Activated T-cell treated with anti-CD3 and anti-CD28 coated beads, Interleukin-2, amount 50 U/mL, for 24 hours (primary cell): ENCODE data around the gene KIN.
"Not testable (repeated sequence)": the region's sequence is repeated elsewhere in the genome, so short reads cannot be mapped to it uniquely, and the experiment has no call there.

Experiments used
- DNase-seq: peaks from one replicate; pipeline ENCODE4 v3.0.0-alpha.2; 2020
- H3K27ac Mint-ChIP-seq: 2 replicates; pipeline ENCODE4 v1.8.0; 2020; ENCODE audit warnings: mild to moderate bottlenecking, mixed read lengths
- H3K27me3 Mint-ChIP-seq: 2 replicates; pipeline ENCODE4 v1.8.0; 2020; ENCODE audit warnings: mixed read lengths
- H3K36me3 Mint-ChIP-seq: 2 replicates; pipeline ENCODE4 v1.8.0; 2020; ENCODE audit warnings: low read depth, mixed read lengths
- H3K4me1 Mint-ChIP-seq: 2 replicates; pipeline ENCODE4 v1.8.0; 2020; ENCODE audit warnings: low read depth, mixed read lengths
- H3K4me3 Mint-ChIP-seq: 2 replicates; pipeline ENCODE4 v1.8.0; 2020; ENCODE audit warnings: mild to moderate bottlenecking, moderate library complexity, mixed read lengths
- H3K9me3 Mint-ChIP-seq: 2 replicates; pipeline ENCODE4 v1.8.0; 2020; ENCODE audit warnings: mixed read lengths

Gene KIN

DNA sequence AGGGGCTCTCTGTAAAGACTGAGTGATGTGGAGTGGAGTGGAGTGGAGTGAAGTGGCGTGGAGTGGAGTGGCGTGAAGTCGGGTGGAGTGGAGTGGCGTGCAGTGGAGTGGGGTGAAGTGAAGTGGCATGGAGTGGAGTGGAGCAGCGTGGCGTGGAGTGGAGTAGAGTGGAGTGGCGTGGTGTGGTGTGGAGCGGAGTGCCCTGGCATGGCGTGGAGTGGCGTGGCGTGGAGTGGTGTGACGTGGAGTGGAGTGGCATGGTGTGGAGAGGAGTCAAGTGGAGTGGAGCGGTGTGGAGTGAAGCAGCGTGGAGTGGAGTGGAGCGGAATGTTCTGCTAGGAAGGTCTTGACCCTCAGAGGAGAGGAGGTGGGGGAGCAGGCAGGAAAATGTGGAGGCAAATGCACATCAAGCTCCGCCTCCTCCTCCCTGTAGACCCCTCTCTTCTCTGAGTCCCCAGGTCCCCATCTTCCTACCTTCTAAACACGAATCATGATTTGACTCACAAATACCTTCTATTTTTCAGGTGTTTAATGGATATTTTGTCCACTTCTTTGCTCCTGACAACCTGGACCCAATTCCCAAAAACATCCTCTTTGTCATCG, 64.8 kb downstream of the KIN start:
- Mint-ChIP-seq H3K27me3 (peaks cover 12% of the 10 kb centered on the region), H3K27ac (no peak overlapping the region), H3K4me1 (no peaks in the 10 kb centered on the region), H3K9me3 (no peaks in the 10 kb centered on the region), H3K4me3 (no peak overlapping the region), H3K36me3 (no peaks in the 10 kb centered on the region)
- DNase-seq, result no peak

DNA sequence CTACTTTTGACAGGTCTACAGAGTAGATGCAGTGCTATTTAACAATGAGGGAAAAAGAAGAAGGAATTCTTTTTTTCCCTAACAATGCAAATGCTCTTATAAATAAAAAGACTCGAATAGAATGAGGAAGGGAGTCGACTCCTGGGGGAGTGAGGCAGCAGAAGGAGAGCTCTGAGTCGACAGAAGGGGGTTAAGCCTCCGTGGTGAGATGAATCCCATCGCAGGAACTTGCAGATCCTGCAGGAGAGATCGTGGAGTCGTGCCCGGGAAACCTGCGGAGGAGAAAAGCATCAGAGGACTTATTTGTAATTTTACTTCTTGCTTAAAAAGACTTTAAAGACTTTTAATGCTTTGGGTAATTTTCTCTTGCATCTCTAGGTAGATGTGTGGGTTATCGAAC, 67.3 kb downstream of the KIN start:
- Mint-ChIP-seq H3K4me3 (no peak overlapping the region), H3K4me1 (no peaks in the 10 kb centered on the region), H3K27ac (no peak overlapping the region), H3K27me3 (peaks cover 23% of the 10 kb centered on the region), H3K9me3 (no peaks in the 10 kb centered on the region), H3K36me3 (no peaks in the 10 kb centered on the region)
- DNase-seq, result no peak

DNA sequence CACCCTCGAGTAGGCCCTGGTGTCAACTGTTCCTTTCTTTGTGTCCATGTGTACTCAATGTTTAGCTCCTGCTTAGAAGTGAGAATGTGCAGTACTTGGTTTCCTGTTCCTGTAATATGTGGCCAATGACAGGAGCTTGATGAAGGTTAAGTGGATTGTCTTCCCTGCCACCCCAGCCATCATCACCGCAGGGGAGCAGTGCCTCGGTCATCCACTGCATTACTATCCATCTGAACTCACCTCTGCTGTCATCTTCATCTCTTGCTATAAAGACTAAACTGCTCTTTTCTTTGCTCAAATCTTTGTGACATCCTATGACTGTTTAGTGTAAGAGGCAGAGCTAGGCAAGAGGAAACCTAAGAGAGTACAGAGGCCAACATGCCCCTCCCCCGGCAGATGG, 69.1 kb downstream of the KIN start:
- Mint-ChIP-seq H3K4me3 (no peak overlapping the region), H3K4me1 (no peaks in the 10 kb centered on the region), H3K9me3 (no peaks in the 10 kb centered on the region), H3K27ac (no peak overlapping the region), H3K36me3 (no peaks in the 10 kb centered on the region), H3K27me3 (peaks cover 21% of the 10 kb centered on the region)
- no peak for DNase-seq

DNA sequence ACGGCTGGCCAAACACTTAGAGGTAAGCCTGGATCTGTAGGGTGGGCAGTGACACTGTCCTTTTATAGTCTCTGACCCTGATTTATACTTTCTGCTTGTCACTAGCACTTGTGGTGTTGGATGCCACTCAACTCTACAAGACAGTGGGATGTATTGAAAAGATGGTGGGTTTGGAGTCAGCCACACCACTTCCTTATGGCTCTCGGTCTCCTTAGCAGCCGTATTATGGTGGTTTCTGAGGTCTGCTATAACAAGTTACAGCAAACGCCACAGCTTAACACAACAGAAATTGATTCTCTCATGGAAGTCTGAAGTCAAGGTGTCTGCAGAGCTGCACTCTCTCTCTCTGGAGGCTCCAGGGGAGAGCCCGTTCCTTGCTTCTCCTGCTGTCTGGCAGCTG, 70.0 kb downstream of the KIN start:
- DNase-seq, result no peak
- Mint-ChIP-seq H3K4me3 (no peak overlapping the region), H3K27me3 (peaks cover 18% of the 10 kb centered on the region), H3K36me3 (no peaks in the 10 kb centered on the region), H3K27ac (no peak overlapping the region), H3K4me1 (no peaks in the 10 kb centered on the region), H3K9me3 (no peaks in the 10 kb centered on the region)

DNA sequence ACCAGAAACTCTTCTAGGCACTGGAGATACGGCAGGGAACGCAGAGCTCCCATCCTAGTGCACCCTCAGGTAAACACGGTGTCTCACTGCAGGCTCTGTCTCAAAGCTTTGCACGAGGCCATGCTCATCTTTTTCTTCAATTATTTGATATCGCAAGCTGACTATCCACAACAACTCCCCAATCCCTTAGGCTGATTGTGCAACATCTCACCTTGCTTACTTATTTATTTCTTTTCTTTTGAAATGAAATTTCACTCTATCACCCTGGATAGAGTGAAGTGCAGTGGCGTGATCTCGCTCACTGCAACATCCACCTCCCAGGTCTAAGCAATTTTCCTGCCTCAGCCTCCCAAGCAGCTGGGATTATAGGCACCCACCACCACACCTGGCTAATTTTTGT, 72.3 kb downstream of the KIN start:
- no peak for DNase-seq
- H3K36me3 Mint-ChIP-seq, result no peaks in the 10 kb centered on the region
- H3K4me1 Mint-ChIP-seq, result no peaks in the 10 kb centered on the region
- H3K4me3 Mint-ChIP-seq, result no peak overlapping the region
- no peaks in the 10 kb centered on the region for H3K9me3 Mint-ChIP-seq
- peaks cover 28% of the 10 kb centered on the region for H3K27me3 Mint-ChIP-seq
- no peak overlapping the region for H3K27ac Mint-ChIP-seq

DNA sequence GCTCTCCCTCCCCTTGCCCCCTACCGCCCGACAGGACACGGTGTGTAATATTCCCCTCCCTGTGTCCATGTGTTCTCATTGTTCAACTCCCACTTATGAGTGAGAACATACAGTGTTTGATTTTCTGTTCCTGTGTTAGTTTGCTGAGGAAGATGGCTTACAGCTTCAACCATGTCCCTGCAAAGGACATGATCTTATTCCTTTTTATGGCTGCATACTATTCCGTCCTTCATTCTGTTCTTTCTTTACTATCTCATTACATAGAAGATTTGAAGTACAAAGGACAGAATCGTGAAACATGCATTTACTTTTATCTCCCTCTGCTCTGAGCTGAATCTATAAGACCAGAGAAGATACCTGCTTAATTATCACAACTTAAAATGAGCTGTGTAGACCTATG, 76.7 kb downstream of the KIN start:
- H3K27me3 Mint-ChIP-seq, result peaks cover 26% of the 10 kb centered on the region
- DNase-seq, H3K4me3 Mint-ChIP-seq, H3K9me3 Mint-ChIP-seq, H3K36me3 Mint-ChIP-seq, H3K27ac Mint-ChIP-seq, H3K4me1 Mint-ChIP-seq: not testable (repeated sequence)

DNA sequence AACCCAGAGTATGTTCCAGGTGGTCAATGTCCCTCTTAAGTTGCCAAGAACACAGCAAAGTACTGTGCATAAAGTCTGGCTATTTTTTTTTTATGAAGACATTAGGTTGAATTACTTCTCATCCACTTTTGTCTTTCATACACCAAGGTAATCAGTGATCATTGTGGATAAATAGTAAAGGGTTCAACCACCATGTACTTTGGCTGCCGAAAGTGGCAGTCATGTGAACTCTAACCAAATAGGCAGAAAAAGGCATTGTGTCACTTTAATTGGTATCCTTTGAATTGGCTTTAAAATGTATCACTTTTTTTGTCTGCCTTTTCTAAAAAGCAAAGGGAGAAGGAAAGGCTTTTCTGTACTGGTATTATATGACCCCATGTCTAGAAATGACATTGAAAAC, 77.3 kb downstream of the KIN start:
- H3K27me3 Mint-ChIP-seq, result peaks cover 28% of the 10 kb centered on the region

DNA sequence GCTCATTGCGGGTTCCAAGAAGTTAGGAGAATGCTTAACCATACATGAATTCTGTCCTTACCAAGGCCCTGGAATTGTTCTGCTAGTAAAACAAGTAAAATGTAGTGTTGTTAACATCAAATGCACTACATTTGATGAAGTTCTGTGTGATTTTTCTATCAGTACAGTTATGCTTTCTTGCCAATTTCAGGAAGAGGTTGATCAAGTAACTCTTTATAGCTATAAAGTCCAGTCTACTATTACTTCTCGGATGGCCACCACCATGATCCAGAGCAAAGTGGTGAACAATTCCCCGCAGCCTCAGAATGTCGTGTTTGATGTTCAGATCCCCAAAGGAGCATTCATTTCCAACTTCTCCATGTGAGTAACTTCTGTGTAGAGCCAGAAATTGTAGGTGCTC, 79.0 kb downstream of the KIN start:
- no peaks in the 10 kb centered on the region for H3K4me1 Mint-ChIP-seq
- no peak overlapping the region for H3K27ac Mint-ChIP-seq
- H3K36me3 Mint-ChIP-seq, result no peaks in the 10 kb centered on the region
- H3K27me3 Mint-ChIP-seq, result peaks cover 37% of the 10 kb centered on the region
- no peaks in the 10 kb centered on the region for H3K9me3 Mint-ChIP-seq
- no peak overlapping the region for H3K4me3 Mint-ChIP-seq
- no peak for DNase-seq

More for the DNA sequence above, 77.3 kb downstream of the KIN start:
- no peak for DNase-seq
- no peak overlapping the region for H3K27ac Mint-ChIP-seq
- no peaks in the 10 kb centered on the region for H3K9me3 Mint-ChIP-seq
- no peaks in the 10 kb centered on the region for H3K36me3 Mint-ChIP-seq
- no peak overlapping the region for H3K4me3 Mint-ChIP-seq
- no peaks in the 10 kb centered on the region for H3K4me1 Mint-ChIP-seq

DNA sequence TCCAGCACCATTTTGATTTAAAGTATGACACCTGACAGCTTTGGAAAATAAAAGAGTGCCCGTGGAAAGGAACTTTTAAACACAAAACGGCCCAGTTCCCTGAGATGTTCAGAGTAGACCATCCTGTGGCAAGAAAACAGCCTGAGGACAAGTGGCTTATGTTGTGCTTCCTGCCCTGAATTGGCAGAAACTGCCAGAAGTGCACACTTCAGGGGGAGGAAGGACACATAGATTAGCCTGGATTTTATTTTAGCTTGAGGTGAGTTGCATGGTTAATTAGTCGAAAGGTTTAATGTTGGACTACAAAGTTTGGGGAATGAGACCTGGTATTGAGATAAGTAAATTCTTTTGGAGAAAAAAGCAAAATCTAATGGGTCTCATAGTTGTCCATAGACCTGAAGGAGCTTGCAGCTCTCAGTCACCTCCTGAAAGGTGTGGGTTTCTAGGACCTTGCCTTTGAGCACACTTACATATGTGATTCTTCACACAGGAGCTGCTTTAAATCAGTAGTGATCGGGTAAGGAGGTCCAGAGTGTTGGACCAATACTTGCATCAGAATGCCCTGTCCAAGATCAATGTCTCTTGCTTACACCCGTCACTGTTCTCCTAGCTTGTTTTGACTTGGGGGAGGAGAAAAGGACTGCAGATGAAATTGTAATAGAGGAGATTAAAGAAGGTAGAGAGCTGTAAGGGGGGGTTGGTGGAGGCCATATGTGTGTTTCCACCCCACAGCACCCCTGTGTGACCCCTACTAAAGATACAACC, 79.8 kb downstream of the KIN start:
- Mint-ChIP-seq H3K27ac (no peak overlapping the region), H3K4me3 (no peak overlapping the region), H3K27me3 (peaks cover 45% of the 10 kb centered on the region), H3K9me3 (no peaks in the 10 kb centered on the region), H3K36me3 (no peaks in the 10 kb centered on the region), H3K4me1 (no peaks in the 10 kb centered on the region)
- no peak for DNase-seq

DNA sequence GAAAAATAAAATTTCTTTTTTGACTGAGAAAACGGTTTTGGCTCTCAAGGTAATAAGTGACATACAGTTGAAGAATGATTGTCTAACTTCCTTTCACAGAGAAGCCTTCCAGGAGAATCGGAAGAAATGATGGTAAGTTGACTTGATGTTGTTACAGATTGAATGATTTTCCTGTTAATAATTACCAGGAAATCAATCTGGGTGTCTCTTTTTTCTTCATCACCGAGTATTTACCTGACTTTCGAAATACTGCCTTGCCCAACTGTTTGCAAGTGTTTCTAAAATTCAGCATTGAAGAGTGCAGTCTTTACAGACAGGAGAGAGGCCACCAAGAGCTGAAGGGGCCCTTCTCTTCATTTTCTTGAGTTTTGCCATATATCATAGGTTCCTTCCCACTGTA, 80.7 kb downstream of the KIN start:
- H3K4me3 Mint-ChIP-seq, result no peak overlapping the region
- H3K27ac Mint-ChIP-seq, result no peak overlapping the region
- H3K9me3 Mint-ChIP-seq, result no peaks in the 10 kb centered on the region
- peaks cover 50% of the 10 kb centered on the region for H3K27me3 Mint-ChIP-seq
- DNase-seq, result no peak
- H3K36me3 Mint-ChIP-seq, result no peaks in the 10 kb centered on the region
- no peaks in the 10 kb centered on the region for H3K4me1 Mint-ChIP-seq

DNA sequence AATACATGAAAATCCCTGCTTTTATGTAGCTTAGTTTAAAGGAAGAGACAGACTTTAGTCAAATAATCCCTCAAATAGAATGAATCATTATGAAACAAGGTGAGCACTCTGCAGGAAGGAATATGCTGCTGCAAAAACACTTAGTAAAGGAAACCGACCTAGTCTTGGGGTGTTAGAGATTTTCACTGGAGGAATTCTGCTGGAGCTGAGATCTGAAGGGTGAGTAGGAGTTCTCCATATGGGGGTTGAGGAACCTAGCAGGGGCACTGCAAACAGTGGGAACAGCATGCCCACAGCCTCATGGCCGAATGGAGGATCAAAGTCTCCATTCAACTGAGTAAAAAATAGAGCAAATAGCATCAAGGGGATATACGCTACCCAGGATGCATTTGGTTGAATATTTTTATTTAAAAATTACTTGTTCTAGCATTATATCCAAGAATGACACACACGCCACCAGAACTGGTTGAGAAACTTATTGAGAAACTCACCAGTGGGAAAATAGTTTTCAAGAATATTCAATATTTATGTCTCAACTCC, 81.2 kb downstream of the KIN start:
- no peaks in the 10 kb centered on the region for H3K4me1 Mint-ChIP-seq
- H3K9me3 Mint-ChIP-seq, result no peaks in the 10 kb centered on the region
- no peaks in the 10 kb centered on the region for H3K36me3 Mint-ChIP-seq
- DNase-seq, result no peak
- H3K27me3 Mint-ChIP-seq, result peaks cover 49% of the 10 kb centered on the region
- H3K27ac Mint-ChIP-seq, result no peak overlapping the region
- H3K4me3 Mint-ChIP-seq, result no peak overlapping the region

DNA sequence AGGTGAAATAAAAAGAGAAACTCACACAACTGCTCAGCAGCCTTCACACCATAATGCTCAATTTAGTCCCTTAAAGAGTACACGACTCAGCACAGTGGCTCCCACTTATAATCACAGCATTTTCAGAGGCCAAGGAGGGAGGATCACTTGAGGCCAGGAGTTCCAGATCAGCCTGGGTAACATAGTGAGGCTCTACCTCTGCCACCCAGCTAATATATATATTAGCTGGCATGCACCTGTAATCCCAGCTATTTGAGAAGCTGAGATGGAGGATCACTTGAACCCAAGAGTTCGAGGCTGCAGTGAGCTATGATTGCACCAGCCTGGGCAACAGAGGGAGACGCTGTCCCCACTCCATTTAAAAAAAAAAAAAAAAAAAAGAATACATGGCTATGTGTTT, 82.5 kb downstream of the KIN start:
- no peak overlapping the region for H3K27ac Mint-ChIP-seq
- H3K27me3 Mint-ChIP-seq, result peaks cover 50% of the 10 kb centered on the region
- no peak for DNase-seq
- no peaks in the 10 kb centered on the region for H3K9me3 Mint-ChIP-seq
- H3K4me1 Mint-ChIP-seq, result no peaks in the 10 kb centered on the region
- no peaks in the 10 kb centered on the region for H3K36me3 Mint-ChIP-seq
- no peak overlapping the region for H3K4me3 Mint-ChIP-seq

DNA sequence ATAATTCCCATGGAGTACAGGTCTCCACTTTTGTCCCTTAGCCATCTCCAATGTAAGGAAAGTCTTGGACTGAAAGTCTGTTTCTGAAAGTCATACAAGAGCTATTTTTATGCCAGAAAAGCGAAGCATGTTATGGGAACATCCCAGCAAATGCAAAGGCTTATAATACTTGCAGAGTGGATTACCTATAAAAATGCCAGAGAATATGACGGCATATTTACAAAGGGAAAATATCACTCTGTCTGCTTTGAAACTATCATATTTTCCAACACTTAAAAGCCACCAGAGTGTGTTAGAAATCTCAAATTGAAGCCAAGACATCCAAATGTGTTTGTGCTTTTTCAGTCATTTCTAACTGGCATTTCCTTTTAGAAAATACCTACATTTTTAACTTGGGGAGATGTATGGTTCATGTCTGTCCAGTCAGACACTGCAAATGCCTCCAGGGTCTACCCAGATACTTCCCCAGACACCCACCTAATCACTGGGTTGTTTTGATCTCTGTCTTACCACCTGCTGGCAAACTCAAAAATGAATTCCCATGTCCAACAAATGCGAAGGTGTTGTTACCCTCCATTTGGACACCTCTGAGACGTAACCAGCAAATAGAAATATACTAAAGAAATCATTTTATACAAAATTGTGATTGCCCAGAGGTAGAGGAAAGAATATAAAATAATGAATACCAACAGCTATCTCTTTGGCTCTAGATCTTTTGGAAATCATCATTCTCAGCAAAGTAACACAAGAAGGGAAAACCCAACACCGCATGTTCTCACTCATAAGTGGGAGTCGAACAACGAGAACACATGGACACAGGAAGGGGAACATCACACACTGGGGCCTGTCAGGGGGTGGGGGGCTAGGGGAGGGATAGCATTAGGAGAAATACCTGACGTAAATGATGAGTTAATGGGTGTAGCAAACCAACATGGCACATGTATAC, 83.4 kb downstream of the KIN start:
- Mint-ChIP-seq H3K9me3 (no peaks in the 10 kb centered on the region), H3K4me1 (no peaks in the 10 kb centered on the region), H3K36me3 (no peaks in the 10 kb centered on the region), H3K4me3 (no peak overlapping the region), H3K27ac (no peak overlapping the region), H3K27me3 (peaks cover 52% of the 10 kb centered on the region)
- no peak for DNase-seq

DNA sequence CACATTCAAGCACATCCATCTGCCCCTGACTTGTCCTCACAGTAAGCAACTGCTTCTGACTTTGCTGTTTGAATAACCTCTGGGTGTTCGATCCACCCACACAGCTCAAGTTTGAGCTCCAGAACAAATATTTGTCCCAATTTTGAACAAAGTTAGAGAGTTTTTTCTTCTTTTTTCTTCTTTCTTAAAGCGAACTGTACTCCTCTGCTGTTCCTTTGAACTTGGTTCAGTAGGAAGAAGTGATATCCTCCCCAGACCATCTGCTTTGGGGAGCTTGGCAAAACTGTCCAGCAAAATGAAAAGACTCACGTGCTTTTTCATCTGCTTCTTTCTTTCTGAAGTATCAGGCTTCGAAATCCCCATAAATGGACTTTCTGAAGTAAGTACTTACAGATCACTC, 84.7 kb downstream of the KIN start, which contains the start of gene ITIH2:
ITIH2 (plus strand) TSS at position 177 of the 400 bp plus-strand sequence; CDS start at position 296, 119 bp downstream.
- no peak for DNase-seq
- Mint-ChIP-seq H3K4me1 (no peaks in the 10 kb centered on the region), H3K4me3 (no peak within 1 kb of the TSS), H3K27me3 (peaks cover 59% of the 10 kb centered on the region), H3K36me3 (no peaks in the 10 kb centered on the region), H3K27ac (no peak within 1 kb of the TSS), H3K9me3 (no peaks in the 10 kb centered on the region)
